ENCODE data around the gene UTP18.

- TF ChIP-seq CTCF (IDR thresholded peaks at IDR 0.05) (no peak), POLR2A (IDR thresholded peaks at IDR 0.05) (no peak)
Observed at GRCh38 chr17:51234162-51234561, 26.2 kb upstream of the UTP18 start.

Measured in esophagus squamous epithelium (tissue), 4 donors.